Stimulated activated CD4-positive, alpha-beta T cell treated with anti-CD3 and anti-CD28 coated beads, Interleukin-4, amount 100 ng/mL, for 48 hours (primary cell): Measurements from ENCODE around the gene SH3BGRL.

Source experiments
- DNase-seq, 2 donors: peaks; one replicate each; pipeline ENCODE4 v3.0.0-alpha.2; 2020; ENCODE audit warnings: low read depth in 2 of 2

Gene SH3BGRL

GRCh38 chrX:81201671-81202455 lies at the start of gene SH3BGRL, which contains the start of gene HMGN5:
Gene SH3BGRL, plus strand, starts transcription at chrX:81202102. Its CDS starts 99 bp downstream, at chrX:81202201.
Gene HMGN5, minus strand, starts transcription at chrX:81201913. Its CDS starts 80,364 bp downstream, at chrX:81121549.
- peak; percentile 29 to 50 for DNase-seq

- no peak for DNase-seq
These were observed 33.5 kb upstream of the SH3BGRL start for GRCh38 chrX:81168391-81168790.

- DNase-seq = no peak
These were observed 27.6 kb upstream of the SH3BGRL start for GRCh38 chrX:81174286-81174685.

GRCh38 chrX:81195259-81195658 lies 6.6 kb upstream of the SH3BGRL start:
- DNase-seq = no peak

GRCh38 chrX:81195712-81196111 lies 6.2 kb upstream of the SH3BGRL start:
- peak; percentile 24 to 30 for DNase-seq

GRCh38 chrX:81201071-81201470 lies 831 bp upstream of the SH3BGRL start:
- DNase-seq = no peak

GRCh38 chrX:81202456-81202819 lies 536 bp downstream of the SH3BGRL start:
- no peak for DNase-seq

DNA sequence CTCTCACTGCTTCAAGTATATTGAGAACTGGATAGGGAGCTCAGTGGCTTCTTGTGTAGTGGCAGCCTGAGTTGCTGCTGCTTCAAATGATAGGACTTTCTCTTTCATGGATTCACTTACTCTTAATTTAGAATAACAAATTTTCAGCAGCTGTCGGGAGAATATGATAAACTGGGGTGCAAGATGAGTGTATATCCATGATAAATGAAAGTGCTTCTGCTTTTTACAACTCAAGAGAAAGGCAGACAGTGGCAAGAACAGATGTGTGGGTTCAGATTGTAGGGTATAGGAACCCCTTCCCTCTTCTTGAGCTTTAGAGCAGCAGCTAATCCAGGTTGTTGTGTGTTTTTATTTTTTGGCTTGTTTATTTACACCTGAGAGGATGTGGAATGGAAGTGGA lies 1.0 kb downstream of the SH3BGRL start:
- no peak for DNase-seq

GRCh38 chrX:81205551-81205950 lies 3.6 kb downstream of the SH3BGRL start:
- no peak for DNase-seq

- DNase-seq = no peak
These were observed 4.6 kb downstream of the SH3BGRL start for GRCh38 chrX:81206476-81206875.

DNA sequence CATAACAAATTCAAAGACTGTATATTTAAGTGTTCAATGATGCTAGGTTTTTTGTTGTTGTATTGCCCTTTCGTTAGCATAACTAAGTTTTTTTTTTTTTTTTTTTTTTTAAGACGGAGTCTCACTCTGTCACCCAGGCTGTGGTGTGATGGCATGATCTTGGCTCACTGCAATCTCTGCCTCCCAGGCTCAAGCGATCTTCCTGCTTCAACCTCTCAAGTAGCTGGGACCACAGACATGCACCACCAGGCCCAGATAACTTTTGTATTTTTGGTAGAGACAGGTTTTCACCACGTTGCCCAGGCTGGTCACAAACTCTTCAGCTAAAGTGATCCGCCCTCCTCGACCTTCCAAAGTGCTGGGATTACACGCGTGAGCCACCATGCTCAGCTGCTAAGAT lies 7.0 kb downstream of the SH3BGRL start:
- DNase-seq = no peak

DNA sequence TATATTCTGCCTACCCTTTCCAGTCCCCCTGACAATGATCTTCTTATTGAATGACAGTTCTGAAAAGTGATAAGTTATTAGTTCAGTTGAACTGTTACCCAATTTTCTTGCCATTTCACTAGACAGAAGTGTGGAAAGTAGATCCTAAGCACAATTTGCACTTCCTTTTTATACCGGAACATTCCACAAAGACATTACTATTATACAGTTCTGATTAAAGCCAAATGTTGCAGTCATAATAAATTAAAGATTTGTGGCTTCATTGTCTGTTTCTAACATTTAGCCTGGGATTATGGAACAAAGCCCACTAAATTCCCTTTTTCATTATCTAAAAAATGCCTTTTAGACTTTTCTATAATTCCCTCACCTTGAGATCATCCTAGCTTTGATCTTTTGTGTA lies 13.8 kb downstream of the SH3BGRL start:
- no peak for DNase-seq

- DNase-seq = no peak
These were observed 27.3 kb downstream of the SH3BGRL start for GRCh38 chrX:81229229-81229628.

- no peak for DNase-seq
These were observed 28.0 kb downstream of the SH3BGRL start for GRCh38 chrX:81229901-81230300.

DNA sequence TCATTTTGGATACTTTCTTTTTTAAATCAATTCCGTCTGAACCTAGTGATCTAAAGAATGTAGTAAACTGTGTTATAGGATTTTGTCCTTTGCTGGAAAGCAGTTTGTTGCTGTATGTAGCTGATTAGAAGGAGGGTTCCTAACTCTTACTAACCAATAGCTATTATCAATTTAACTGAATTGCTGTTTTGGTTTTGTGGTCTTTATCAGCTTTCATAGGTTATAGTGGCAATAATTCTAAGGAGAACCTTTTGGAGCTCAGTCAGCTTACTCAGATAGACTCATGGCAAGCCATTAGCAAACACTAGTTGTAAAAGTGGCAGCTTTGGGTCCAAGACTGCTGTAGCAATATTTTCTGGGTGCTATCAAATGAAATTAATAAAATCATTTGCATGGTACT lies 29.6 kb downstream of the SH3BGRL start:
- no peak for DNase-seq

GRCh38 chrX:81232218-81232617 lies 30.3 kb downstream of the SH3BGRL start:
- DNase-seq = no peak

DNA sequence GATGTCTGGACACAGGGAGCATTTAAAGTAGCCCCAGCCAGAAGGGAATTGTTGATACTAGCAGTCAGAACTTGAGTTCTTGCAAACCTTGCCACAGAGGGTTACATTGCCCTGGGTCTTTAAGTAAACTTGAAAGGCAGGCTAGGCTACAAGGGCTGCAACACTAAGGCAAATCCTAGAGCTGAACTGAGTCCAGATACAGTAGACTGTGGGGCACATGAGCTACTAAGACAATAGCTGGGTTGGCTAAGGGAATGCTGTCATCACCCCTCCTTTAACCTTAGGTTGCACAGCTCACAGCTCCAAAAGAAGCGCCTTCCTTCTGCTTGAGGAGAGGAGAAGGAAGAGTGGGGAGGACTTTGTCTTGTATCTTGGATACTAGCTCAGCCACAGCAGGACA lies 35.6 kb downstream of the SH3BGRL start:
- DNase-seq = no peak

GRCh38 chrX:81238166-81238565 lies 36.3 kb downstream of the SH3BGRL start:
- no peak for DNase-seq

GRCh38 chrX:81240701-81241331 lies 38.9 kb downstream of the SH3BGRL start:
- no peak for DNase-seq

DNA sequence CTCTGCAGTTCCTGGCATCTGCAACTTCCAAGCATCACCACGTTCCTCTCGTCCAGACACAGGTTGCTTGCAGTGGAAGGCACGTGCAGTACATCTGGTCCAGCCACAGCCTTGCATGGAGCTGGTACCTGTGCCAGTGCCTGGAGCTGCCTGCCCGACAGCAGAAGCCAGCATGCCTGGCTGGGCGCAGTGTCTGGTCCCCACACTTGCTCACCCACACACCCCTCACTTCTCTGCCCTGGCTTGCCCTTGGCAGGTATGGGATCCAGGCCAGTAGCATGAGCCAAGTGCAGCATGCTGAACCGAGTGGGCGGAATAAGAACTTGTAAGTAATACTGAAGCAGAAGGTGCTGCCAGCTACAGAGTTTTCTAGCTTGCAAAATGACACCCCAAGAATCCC lies 39.9 kb downstream of the SH3BGRL start:
- DNase-seq = no peak

GRCh38 chrX:81255876-81256275 lies 54.0 kb downstream of the SH3BGRL start:
- DNase-seq = no peak

- DNase-seq = no peak
These were observed 55.9 kb downstream of the SH3BGRL start for GRCh38 chrX:81257817-81258216.

DNA sequence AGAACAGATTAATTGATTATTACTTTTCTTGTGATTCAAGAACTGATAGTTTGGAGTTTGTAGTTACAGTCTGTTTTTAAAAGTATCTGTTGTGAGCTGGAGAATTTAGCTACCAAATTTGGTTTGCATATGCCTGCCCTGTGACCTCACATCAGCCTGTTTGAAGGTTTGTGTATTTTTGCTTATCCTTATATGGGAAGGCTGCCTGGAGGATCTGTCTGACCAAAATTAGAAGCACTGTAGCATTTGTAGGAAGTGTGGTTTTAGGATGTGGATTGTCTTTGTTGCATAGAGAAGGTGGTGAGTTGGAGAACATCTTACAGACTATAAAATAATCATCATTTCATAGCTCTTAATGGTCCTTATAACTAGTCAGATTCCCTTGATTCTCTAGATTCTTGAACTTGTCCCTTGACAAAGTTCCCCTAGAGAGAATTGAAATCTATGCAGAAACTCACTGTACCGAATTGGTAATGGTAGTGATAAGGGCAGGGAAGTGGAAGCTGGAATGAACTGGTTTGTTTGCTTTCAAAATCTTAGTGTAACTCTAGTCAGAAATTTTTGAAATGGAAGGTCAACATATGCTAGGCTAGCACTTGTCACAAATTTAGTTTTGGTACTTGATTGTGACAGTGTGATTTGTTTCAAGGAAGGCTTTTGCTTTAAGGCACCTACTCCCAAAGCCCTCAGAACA lies 57.3 kb downstream of the SH3BGRL start:
- DNase-seq = no peak
